K562 (cell line): ENCODE results near the gene MLH3. TPM values are rescaled to one million over a fixed set of nuclear protein-coding genes. Genes with fewer than 3 reads are reported as not detected.

Experiments used
- ATAC-seq: fragments of 200-7000 bp; cut with Tn5 transposase; 3 replicates; pipeline ENCODE4 v1.9.1; 2020; ENCODE audit warnings: moderate library complexity
- BruUV-seq: library from RNA; stranded (reverse); fragments of 400-500 nt; replicated peaks from 2 replicates; lab custom pipeline; 2021; lab: Mats Ljungman, UMichigan
- CTCF ChIA-PET: fragments of 300-600 bp; formaldehyde crosslinking; extraction: SDS; loops from one replicate; lab custom pipeline; 2021; ENCODE audit warnings: low intra/inter-chr PET ratio; lab: Yijun Ruan, JAX
- POLR2A ChIA-PET: fragments of 300-600, 350-650 bp; sonication (Branson Sonifier 250); formaldehyde crosslinking; extraction: SDS; loops from one replicate; lab custom pipeline; 2021; ENCODE audit warnings: antibody characterized with exemption, inconsistent platforms; lab: Yijun Ruan, JAX
- DNase-seq, 4 experiments: peaks; one replicate each; pipeline versions ENCODE4 v3.0.0 to v3.0.0-alpha.2; 2011 to 2018; ENCODE audit warnings: low spot score in 3 of 4, mixed read lengths in 3 of 4; ENCODE audit errors: extremely low read depth in 1 of 4
- FAIRE-seq: peaks from 2 replicates; lab custom pipeline; 2011; peaks lifted over from hg19 to GRCh38; lab: Jason Lieb, UNC
- H2AFZ ChIP-seq: 2 replicates; pipeline ENCODE4 v1.6.0; 2011; ENCODE audit warnings: low read depth, low read length, control low read depth, inconsistent platforms
- H3K27ac ChIP-seq: fragments of 200-600 bp; 3 replicates; pipeline ENCODE4 v1.8.0; 2011; ENCODE audit warnings: low read depth, mild to moderate bottlenecking, control low read depth, inconsistent platforms, low read length, moderate library complexity, mixed read lengths; ENCODE audit errors: extremely low read depth
- H3K27me3 ChIP-seq, 2 experiments: fragments of 300-600 bp in 1 of 2; 2 replicates in 1 of 2; 3 replicates in 1 of 2; pipeline versions ENCODE4 v1.6.0 to v1.8.0; 2011; ENCODE audit warnings: inconsistent platforms in 2 of 2, low read length in 2 of 2, mild to moderate bottlenecking in 1 of 2, mixed read lengths in 1 of 2, moderate library complexity in 1 of 2; ENCODE audit not compliant: control insufficient read depth in 2 of 2, insufficient read depth in 2 of 2
- H3K36me3 ChIP-seq: fragments of 300-600 bp; 3 replicates; pipeline ENCODE4 v1.8.0; 2011; ENCODE audit warnings: mild to moderate bottlenecking, low read length, inconsistent platforms; ENCODE audit not compliant: control insufficient read depth, insufficient read depth
- H3K4me1 ChIP-seq, 2 experiments: fragments of 200-600 bp in 1 of 2; replicated peaks in 1 of 2; 2 replicates in 1 of 2; 3 replicates in 1 of 2; pipeline versions ENCODE4 v1.5.1 to v1.8.0; 2011; ENCODE audit warnings: inconsistent platforms in 2 of 2, low read length in 2 of 2, mild to moderate bottlenecking in 1 of 2, mixed read lengths in 1 of 2, moderate library complexity in 1 of 2; ENCODE audit not compliant: control insufficient read depth in 2 of 2, insufficient read depth in 2 of 2
- H3K4me2 ChIP-seq: 2 replicates; pipeline ENCODE4 v1.6.1; 2011; ENCODE audit warnings: low read length, control low read depth, inconsistent platforms, mixed read lengths; ENCODE audit not compliant: insufficient read depth
- H3K4me3 ChIP-seq: fragments of 200-600 bp; sonication (generic), shearing (Covaris generic); 2 replicates; pipeline ENCODE4 v1.5.1; 2016; ENCODE audit warnings: control low read depth, inconsistent platforms
- H3K79me2 ChIP-seq: fragments of 200-600 bp; 3 replicates; pipeline ENCODE4 v1.8.0; 2011; ENCODE audit warnings: low read length, inconsistent platforms; ENCODE audit not compliant: control insufficient read depth, insufficient read depth
- H3K9ac ChIP-seq, 2 experiments: 2 replicates each; pipeline versions ENCODE4 v1.6.0 to v1.6.1; 2011; ENCODE audit warnings: low read depth in 2 of 2, low read length in 2 of 2, control low read depth in 1 of 2, inconsistent platforms in 1 of 2, mild to moderate bottlenecking in 1 of 2, mixed read lengths in 1 of 2; ENCODE audit not compliant: insufficient read depth in 1 of 2
- H3K9me1 ChIP-seq: one replicate; pipeline ENCODE4 v1.6.0; 2011; ENCODE audit warnings: inconsistent platforms, mild to moderate bottlenecking, low read length, moderate library complexity; ENCODE audit not compliant: control insufficient read depth, insufficient read depth
- H3K9me3 ChIP-seq: replicated peaks from 2 replicates; pipeline ENCODE4 v1.5.1; 2011; ENCODE audit warnings: low read depth, low read length, inconsistent platforms; ENCODE audit not compliant: control insufficient read depth, insufficient read depth
- H4K20me1 ChIP-seq: replicated peaks from 2 replicates; pipeline ENCODE4 v1.6.1; 2011; ENCODE audit warnings: low read length, inconsistent platforms, mixed read lengths; ENCODE audit not compliant: control insufficient read depth, insufficient read depth
- BACH1 ChIP-seq: fragments of 200-800 bp; sonication (Bioruptor generic); IDR thresholded peaks from 2 replicates; pipeline ENCODE4 v1.6.1; 2016; ENCODE audit warnings: missing genetic modification characterization, missing compliant biosample characterization
- BRF2 ChIP-seq: IDR thresholded peaks from 3 replicates; pipeline ENCODE4 v1.6.1; 2011; ENCODE audit warnings: borderline replicate concordance, mild to moderate bottlenecking; ENCODE audit not compliant: insufficient read length, insufficient read depth
- SIN3A ChIP-seq, 2 experiments: fragments of 150-350 bp in 1 of 2; IDR thresholded peaks; 2 replicates each; pipeline ENCODE4 v1.6.1; 2011 to 2016; ENCODE audit warnings: borderline replicate concordance in 2 of 2, low read depth in 2 of 2, low read length in 2 of 2, mild to moderate bottlenecking in 2 of 2, moderate library complexity in 2 of 2; ENCODE audit not compliant: control insufficient read depth in 1 of 2
- TAF9B ChIP-seq: fragments of 450-650 bp; IDR thresholded peaks from 2 replicates; pipeline ENCODE4 v1.6.1; 2018; ENCODE audit warnings: mild to moderate bottlenecking; ENCODE audit not compliant: partially characterized antibody
- WGBS: fragments of 100-300 bp; shearing (Covaris generic); methylation state at CpG from one replicate; pipeline ENCODE4 v1.1.6; 2016; ENCODE audit warnings: low coverage, mixed read lengths; ENCODE audit not compliant: insufficient coverage; ENCODE audit errors: missing lambda C conversion rate; 5-methylcytosine and 5-hydroxymethylcytosine counted together
- in situ Hi-C: fragments of 300-500 bp; cut with MboI; formaldehyde crosslinking; loops from 4 replicates; pipeline ENCODE4 v1.15.0; 2018; ENCODE audit warnings: inconsistent platforms, mixed read lengths
- intact Hi-C: fragments of 100-400 bp; cut with micrococcal nuclease; formaldehyde crosslinking; loops from 2 replicates; pipeline ENCODE4 v1.14.2; 2022
- polyA plus RNA-seq, 8 experiments: library from polyadenylated mRNA; depleted of rRNA in 4 of 8; stranded (reverse) in 5 of 8; unstranded in 3 of 8; fragments of >200 nt; fragmentation: Nextera tagmentation in 2 of 8; fragmentation: Illumina TruSeq in 1 of 8; extraction: Ambion mirVana in 2 of 8; extraction: Trizol in 1 of 8; gene quantifications; 2 replicates each; pipeline versions ENCODE4 v1.2.1 to v1.2.3, GENCODE V29; 2011 to 2014; ENCODE audit warnings: inconsistent platforms in 1 of 8, missing spikeins in 1 of 8
- total RNA-seq, 7 experiments: library from RNA; depleted of rRNA in 6 of 7; stranded (reverse); fragments of >200 nt in 6 of 7; fragmentation: Illumina TruSeq in 2 of 7; extraction: Trizol in 2 of 7; gene quantifications; 2 replicates each; pipeline versions ENCODE4 v1.2.1 to v1.2.3, GENCODE V29; 2011 to 2021; ENCODE audit warnings: low replicate concordance in 1 of 7

The MLH3 gene
- total and polyA plus RNA-seq, 9 of the 15 experiments (the other 6 are each of a cell fraction or from before 2014, with no cell fraction given), result 5.9 to 15.3 (median 10.7) TPM

DNA sequence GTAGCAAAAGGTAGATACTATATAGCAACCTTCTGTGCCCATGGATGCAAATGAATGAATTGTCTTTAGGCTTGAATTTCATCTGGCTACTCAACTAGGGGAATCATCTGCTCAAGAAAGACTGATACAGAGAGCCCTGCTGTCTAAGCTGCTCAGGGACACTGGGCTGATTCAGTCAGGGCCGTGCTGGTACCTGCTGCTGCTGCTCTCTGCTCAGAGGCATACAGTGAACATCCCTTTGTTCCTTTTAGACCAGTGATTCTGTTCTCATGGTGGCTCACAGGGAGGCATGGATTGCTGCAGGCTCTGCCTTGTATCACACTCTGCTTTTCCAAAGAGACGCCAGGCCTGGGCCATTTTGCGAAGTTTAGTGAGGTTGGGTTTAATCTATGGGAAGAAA lies 34.5 kb downstream of the MLH3 start (continued):
- TF ChIP-seq BACH1 (tag), result no peak
- TF ChIP-seq, all 486 proteins: peak for 0

GRCh38 chr14:75015496-75015895 lies 35.8 kb downstream of the MLH3 start:
- H3K9me1 ChIP-seq, result no peaks in the 10 kb centered on the region
- WGBS, result 69% methylated on average over 5 of the region's 5 CpGs

More at GRCh38 chr14:75015496-75015895, 35.8 kb downstream of the MLH3 start:
- in situ Hi-C loops (no loop called here), intact Hi-C loops (no loop called here)
- no peak overlapping the region for H3K27ac ChIP-seq
- no peak for FAIRE-seq
- no peaks in the 10 kb centered on the region for H3K9me3 ChIP-seq
- CTCF ChIA-PET, result no interaction called here
- H3K36me3 ChIP-seq, result peaks cover 66% of the 10 kb centered on the region; the same call in 2 of the 3 replicates
- no peak for ATAC-seq
- H3K4me2 ChIP-seq, result no peak overlapping the region
- no TSS peak for BruUV-seq
- no peaks in the 10 kb centered on the region for H3K27me3 ChIP-seq
- no peak overlapping the region for H3K4me3 ChIP-seq
- no peaks in the 10 kb centered on the region; a peak in 1 of 5 replicates for H3K4me1 ChIP-seq
- no peak overlapping the region for H3K9ac ChIP-seq
- no peaks in the 10 kb centered on the region for H3K79me2 ChIP-seq
- DNase-seq, result no peak
- no peak overlapping the region for H2AFZ ChIP-seq
- no peaks in the 10 kb centered on the region for H4K20me1 ChIP-seq
- TF ChIP-seq BRF2 (no peak), TAF9B (no peak), SIN3A (IDR thresholded peaks at IDR 0.05; ENCODE audit: borderline replicate concordance in 2 of 2, control insufficient read depth in 1 of 2, low read depth in 2 of 2, low read length in 2 of 2) (no peak)
- TF ChIP-seq, all 486 proteins: peak for 0
- POLR2A ChIA-PET, result interaction anchor here (1.7 kb wide), 1 partner anchor 12 kb away, joined by 6 read pairs; the partner anchor contains the start of gene EIF2B2
